ENCODE data around the gene PRR36.

DNA sequence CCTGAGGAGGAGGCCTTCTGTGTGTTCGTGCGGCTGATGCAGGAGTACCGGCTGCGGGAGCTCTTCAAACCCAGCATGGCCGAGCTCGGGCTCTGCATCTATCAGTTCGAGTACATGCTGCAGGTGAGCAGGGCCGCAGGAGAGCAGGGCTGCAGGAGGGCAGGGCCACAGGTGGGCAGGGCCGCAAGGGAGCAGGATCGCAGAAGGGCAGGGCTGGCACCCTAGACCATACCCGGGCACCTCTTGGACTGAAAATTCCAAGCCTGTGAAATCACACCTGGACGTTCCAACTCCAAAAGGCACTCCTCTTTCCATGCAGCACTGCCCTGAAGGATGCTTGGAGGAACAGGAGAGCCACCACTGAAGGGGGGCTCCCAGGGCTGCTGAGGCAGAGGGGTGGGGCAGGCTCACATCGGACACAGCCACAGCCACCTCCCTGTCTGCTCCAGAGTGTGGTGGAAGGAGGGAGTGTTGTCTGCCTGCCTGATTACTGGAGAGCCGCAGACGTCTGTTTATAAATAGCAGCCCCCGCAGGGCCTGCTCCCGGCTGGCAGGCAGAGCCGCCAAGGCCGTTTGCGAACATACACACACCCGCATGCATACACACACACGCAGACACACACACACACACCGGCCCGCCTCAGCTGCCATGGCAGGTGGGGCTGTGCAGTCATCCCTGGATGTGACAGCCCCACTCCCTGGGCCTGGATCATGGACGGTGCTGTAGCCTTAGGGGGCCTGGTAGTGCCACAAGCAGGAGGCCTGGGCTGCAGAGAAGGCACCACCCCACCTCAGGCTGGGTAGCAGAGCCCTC lies 24.0 kb downstream of the PRR36 start:
- TF ChIP-seq, protein P1, sequence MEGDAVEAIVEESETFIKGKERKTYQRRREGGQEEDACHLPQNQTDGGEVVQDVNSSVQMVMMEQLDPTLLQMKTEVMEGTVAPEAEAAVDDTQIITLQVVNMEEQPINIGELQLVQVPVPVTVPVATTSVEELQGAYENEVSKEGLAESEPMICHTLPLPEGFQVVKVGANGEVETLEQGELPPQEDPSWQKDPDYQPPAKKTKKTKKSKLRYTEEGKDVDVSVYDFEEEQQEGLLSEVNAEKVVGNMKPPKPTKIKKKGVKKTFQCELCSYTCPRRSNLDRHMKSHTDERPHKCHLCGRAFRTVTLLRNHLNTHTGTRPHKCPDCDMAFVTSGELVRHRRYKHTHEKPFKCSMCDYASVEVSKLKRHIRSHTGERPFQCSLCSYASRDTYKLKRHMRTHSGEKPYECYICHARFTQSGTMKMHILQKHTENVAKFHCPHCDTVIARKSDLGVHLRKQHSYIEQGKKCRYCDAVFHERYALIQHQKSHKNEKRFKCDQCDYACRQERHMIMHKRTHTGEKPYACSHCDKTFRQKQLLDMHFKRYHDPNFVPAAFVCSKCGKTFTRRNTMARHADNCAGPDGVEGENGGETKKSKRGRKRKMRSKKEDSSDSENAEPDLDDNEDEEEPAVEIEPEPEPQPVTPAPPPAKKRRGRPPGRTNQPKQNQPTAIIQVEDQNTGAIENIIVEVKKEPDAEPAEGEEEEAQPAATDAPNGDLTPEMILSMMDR (IDR thresholded peaks at IDR 0.05) = no peak
- TF ChIP-seq POLR2A (IDR thresholded peaks at IDR 0.05) = no peak
